HepG2 (cell line): ENCODE data around the gene ABHD12. TPM values are rescaled to one million over a fixed set of nuclear protein-coding genes. Genes with fewer than 3 reads are reported as not detected.
A peak's percentile ranks its signal among the peaks of the same experiment; 100 is the strongest.

ENCODE experiments used
- ATAC-seq: fragments of 200-7000 bp; cut with Tn5 transposase; 3 replicates; pipeline ENCODE4 v1.9.1; 2020; ENCODE audit warnings: mild to moderate bottlenecking, moderate library complexity
- BruUV-seq: library from RNA; stranded (reverse); fragments of 400-500 nt; replicated peaks from 2 replicates; lab custom pipeline; 2021; lab: Mats Ljungman, UMichigan
- CTCF ChIA-PET: fragments of 300-600 bp; formaldehyde crosslinking; extraction: SDS; loops from one replicate; lab custom pipeline; 2021; ENCODE audit warnings: low total read pairs, inconsistent platforms, low intra/inter-chr PET ratio; lab: Yijun Ruan, JAX
- POLR2A ChIA-PET: fragments of 350-600 bp; sonication (Branson Sonifier 250); formaldehyde crosslinking; loops from one replicate; lab custom pipeline; 2020; ENCODE audit warnings: antibody characterized with exemption, inconsistent platforms; lab: Yijun Ruan, JAX
- DNase-seq: peaks from one replicate; pipeline ENCODE4 v3.0.0-alpha.2; 2015; ENCODE audit warnings: low spot score
- FAIRE-seq: peaks from 3 replicates; lab custom pipeline; 2011; peaks lifted over from hg19 to GRCh38; lab: Jason Lieb, UNC
- H2AFZ ChIP-seq: one replicate; pipeline ENCODE4 v1.6.1; 2011; ENCODE audit warnings: low read length, inconsistent platforms
- H3K27ac ChIP-seq: fragments of 300-600 bp; 3 replicates; pipeline ENCODE4 v1.8.0; 2011; ENCODE audit warnings: mixed run types, mild to moderate bottlenecking, mixed read lengths, low read length, inconsistent platforms; ENCODE audit not compliant: insufficient read depth; ENCODE audit errors: extremely low read length
- H3K27me3 ChIP-seq, 2 experiments: fragments of 200-600 bp in 1 of 2; 2 replicates in 1 of 2; 3 replicates in 1 of 2; pipeline versions ENCODE4 v1.6.0 to v1.8.0; 2011; ENCODE audit warnings: low read length in 2 of 2, mild to moderate bottlenecking in 2 of 2, moderate library complexity in 2 of 2, inconsistent platforms in 1 of 2; ENCODE audit not compliant: insufficient read depth in 2 of 2, control insufficient read depth in 1 of 2
- H3K36me3 ChIP-seq, 2 experiments: fragments of 200-600 bp in 1 of 2; replicated peaks in 1 of 2; 2 replicates in 1 of 2; 3 replicates in 1 of 2; pipeline versions ENCODE4 v1.5.1 to v1.8.0; 2011; ENCODE audit warnings: low read length in 2 of 2, inconsistent platforms in 1 of 2; ENCODE audit not compliant: insufficient read depth in 2 of 2, control insufficient read depth in 1 of 2
- H3K4me1 ChIP-seq: 2 replicates; pipeline ENCODE4 v1.5.1; 2012; ENCODE audit warnings: low read length, inconsistent platforms; ENCODE audit not compliant: insufficient read depth
- H3K4me2 ChIP-seq: 2 replicates; pipeline ENCODE4 v1.6.0; 2011; ENCODE audit warnings: low read depth, low read length, inconsistent platforms
- H3K4me3 ChIP-seq, 3 experiments: fragments of 200-600 bp in 1 of 3; sonication (generic), shearing (Covaris generic) in 1 of 3; replicated peaks in 1 of 3; 2 replicates each; pipeline ENCODE4 v1.5.1; 2011 to 2016; ENCODE audit warnings: low read length in 3 of 3, inconsistent platforms in 2 of 3, low read depth in 2 of 3, mild to moderate bottlenecking in 2 of 3, control low read depth in 1 of 3, mixed read lengths in 1 of 3; ENCODE audit not compliant: insufficient read depth in 1 of 3
- H3K79me2 ChIP-seq: one replicate; pipeline ENCODE4 v1.6.1; 2011; ENCODE audit warnings: low read length, inconsistent platforms; ENCODE audit not compliant: insufficient read depth
- H3K9ac ChIP-seq: 2 replicates; pipeline ENCODE4 v1.6.0; 2011; ENCODE audit warnings: mild to moderate bottlenecking, low read depth, low read length, inconsistent platforms; ENCODE audit not compliant: insufficient read depth
- H3K9me3 ChIP-seq: 2 replicates; pipeline ENCODE4 v1.5.1; 2012; ENCODE audit warnings: mild to moderate bottlenecking, low read length
- H4K20me1 ChIP-seq: 2 replicates; pipeline ENCODE4 v1.6.0; 2011; ENCODE audit warnings: inconsistent platforms, mild to moderate bottlenecking, low read length, moderate library complexity; ENCODE audit not compliant: insufficient read depth
- AHR ChIP-seq: IDR thresholded peaks from 2 replicates; pipeline ENCODE4 v1.6.1; 2018; ENCODE audit warnings: missing genetic modification reagents, missing compliant biosample characterization
- HIVEP1 ChIP-seq: sonication (generic); formaldehyde crosslinking; IDR thresholded peaks from 2 replicates; pipeline ENCODE4 v1.4.0; 2020; ENCODE audit warnings: mild to moderate bottlenecking, missing genetic modification reagents
- HNRNPH1 ChIP-seq: fragments of 200-400 bp; formaldehyde crosslinking; optimal IDR thresholded peaks from 2 replicates; pipeline ENCODE3; 2017; ENCODE audit warnings: mild to moderate bottlenecking, low read depth, low read length
- PCBP1 ChIP-seq: fragments of 200-400 bp; formaldehyde crosslinking; IDR thresholded peaks from 2 replicates; pipeline ENCODE4 v1.6.1; 2017; ENCODE audit warnings: mild to moderate bottlenecking, low read depth, low read length, borderline replicate concordance
- RFXANK ChIP-seq: IDR thresholded peaks from 2 replicates; pipeline ENCODE4 v1.6.1; 2016
- TIGD3 ChIP-seq: sonication (generic); formaldehyde crosslinking; IDR thresholded peaks from 2 replicates; pipeline ENCODE4 v1.5.1; 2020; ENCODE audit warnings: mild to moderate bottlenecking, missing genetic modification reagents, borderline replicate concordance
- TRIM24 ChIP-seq: sonication (generic); formaldehyde crosslinking; IDR thresholded peaks from 2 replicates; pipeline ENCODE4 v1.8.0; 2022; ENCODE audit warnings: mild to moderate bottlenecking, missing genetic modification reagents
- YEATS4 ChIP-seq: sonication (generic); formaldehyde crosslinking; IDR thresholded peaks from 2 replicates; pipeline ENCODE4 v1.4.0; 2020; ENCODE audit warnings: missing genetic modification reagents, borderline replicate concordance
- ZNF124 ChIP-seq: sonication (generic); formaldehyde crosslinking; IDR thresholded peaks from 2 replicates; pipeline ENCODE4 v1.4.0; 2020; ENCODE audit warnings: missing genetic modification reagents
- ZNF142 ChIP-seq: sonication (generic); formaldehyde crosslinking; IDR thresholded peaks from 2 replicates; pipeline ENCODE4 v1.4.0; 2020; ENCODE audit warnings: missing genetic modification reagents
- ZNF253 ChIP-seq: sonication (generic); formaldehyde crosslinking; IDR thresholded peaks from 2 replicates; pipeline ENCODE4 v1.8.0; 2022; ENCODE audit warnings: mild to moderate bottlenecking, missing genetic modification reagents, borderline replicate concordance
- ZNF317 ChIP-seq: sonication (generic); formaldehyde crosslinking; IDR thresholded peaks from 2 replicates; pipeline ENCODE4 v1.5.0; 2020; ENCODE audit warnings: mild to moderate bottlenecking, missing genetic modification reagents
- ZNF503 ChIP-seq: sonication (generic); formaldehyde crosslinking; IDR thresholded peaks from 2 replicates; pipeline ENCODE4 v1.4.0; 2020; ENCODE audit warnings: missing genetic modification reagents
- WGBS: methylation state at CpG from one replicate; pipeline ENCODE4 v1.1.6; 2017; ENCODE audit warnings: low lambda C conversion rate; 5-methylcytosine and 5-hydroxymethylcytosine counted together
- in situ Hi-C: cut with HindIII; loops from 2 replicates; pipeline ENCODE4 v1.10.0; 2017; ENCODE audit warnings: low pct_unique_long_range_greater_than_20kb; ENCODE audit not compliant: extremely low pct_ligation_motif_present
- intact Hi-C: fragments of 100-400 bp; cut with micrococcal nuclease; formaldehyde crosslinking; loops from one replicate; pipeline ENCODE4 v1.10.0; 2022; ENCODE audit not compliant: unreplicated experiment
- polyA plus RNA-seq, 8 experiments: library from polyadenylated mRNA; depleted of rRNA in 3 of 8; stranded (reverse) in 7 of 8; unstranded in 1 of 8; fragments of >200 nt; fragmentation: Illumina TruSeq in 4 of 8; extraction: Trizol in 4 of 8; gene quantifications; 2 replicates each; pipeline versions ENCODE4 v1.2.1 to v1.2.3, GENCODE V29; 2011 to 2016; ENCODE audit warnings: low read depth in 4 of 8, missing spikeins in 1 of 8, mixed read lengths in 1 of 8; ENCODE audit not compliant: insufficient read depth in 1 of 8
- total RNA-seq, 5 experiments: library from RNA; depleted of rRNA; stranded (reverse); fragments of >200 nt; fragmentation: Illumina TruSeq; extraction: Trizol; gene quantifications; 2 replicates each; pipeline ENCODE4 v1.2.3, GENCODE V29; 2016; ENCODE audit warnings: low read depth in 1 of 5

ABHD12 gene
- total and polyA plus RNA-seq, 2 of the 13 experiments (the other 11 are each of a cell fraction or from before 2014, with no cell fraction given): 23.5 to 72.1 TPM

- 92% methylated on average over 3 of the region's 3 CpGs for WGBS
- Histone ChIP-seq H2AFZ (no peak overlapping the region), H3K36me3 (no peaks in the 10 kb centered on the region), H3K9me3 (no peaks in the 10 kb centered on the region), H3K4me2 (no peak overlapping the region), H3K27ac (no peak overlapping the region), H3K9ac (no peak overlapping the region), H3K27me3 (no peaks in the 10 kb centered on the region), H3K79me2 (peaks cover 35% of the 10 kb centered on the region), H4K20me1 (no peaks in the 10 kb centered on the region), H3K4me3 (no peak overlapping the region), H3K4me1 (peaks cover 13% of the 10 kb centered on the region)
- intact Hi-C loops (no loop called here), in situ Hi-C loops (no loop called here)
- BruUV-seq: no TSS peak
- ATAC-seq (no peak), FAIRE-seq (peak; percentile 23), DNase-seq (no peak)
- CTCF ChIA-PET: no interaction called here
- POLR2A ChIA-PET: interaction anchor here (1.2 kb wide), 1 partner anchor 33 kb away, joined by 4 read pairs; no protein-coding TSS in a partner anchor
- TF ChIP-seq TIGD3: no peak
- no peak for TF ChIP-seq AHR (CRISPR knock-in tag)
- no peak for TF ChIP-seq HIVEP1 (CRISPR knock-in tag)
- TF ChIP-seq ZNF142 (CRISPR knock-in tag): no peak
- TF ChIP-seq TRIM24 (CRISPR knock-in tag): no peak
- no peak for TF ChIP-seq ZNF503
- no peak for TF ChIP-seq ZNF124 (CRISPR knock-in tag)
- TF ChIP-seq ZNF253: no peak
- TF ChIP-seq HNRNPH1: no peak
- TF ChIP-seq YEATS4 (CRISPR knock-in tag): no peak
- TF ChIP-seq PCBP1: no peak
- TF ChIP-seq RFXANK (CRISPR knock-in tag): no peak
- TF ChIP-seq ZNF317 (CRISPR knock-in tag): no peak
Measured at GRCh38 chr20:25344634-25345033, 46.0 kb downstream of the ABHD12 start.
